Measurements from ENCODE around the gene CHD9NB.
"Not testable (repeated sequence)": the region's sequence is repeated elsewhere in the genome, so short reads cannot be mapped to it uniquely, and the experiment has no call there.

CHD9NB gene

GRCh38 chr16:53083119-53083518, 30.4 kb upstream of the CHD9NB start:
- no peak for DNase-seq (ENCODE audit: low read depth)

- DNase-seq (ENCODE audit: low read depth), result no peak
Observed at GRCh38 chr16:53082509-53082908, 29.8 kb upstream of the CHD9NB start.

GRCh38 chr16:53081686-53082407, 29.1 kb upstream of the CHD9NB start:
- DNase-seq (ENCODE audit: low read depth), result no peak

GRCh38 chr16:53081032-53081424, 28.3 kb upstream of the CHD9NB start:
- DNase-seq (ENCODE audit: low read depth), result no peak

- no peak for DNase-seq (ENCODE audit: low read depth)
Observed at GRCh38 chr16:53080345-53081031, 27.8 kb upstream of the CHD9NB start.

GRCh38 chr16:53078765-53079485, 26.2 kb upstream of the CHD9NB start:
- no peak for DNase-seq (ENCODE audit: low read depth)

- no peak for DNase-seq (ENCODE audit: low read depth)
Observed at GRCh38 chr16:53078247-53078646, 25.6 kb upstream of the CHD9NB start.

- not testable (repeated sequence) for DNase-seq (ENCODE audit: low read depth)
Observed at GRCh38 chr16:53075461-53075860, 22.8 kb upstream of the CHD9NB start.

GRCh38 chr16:53074296-53074695, 21.6 kb upstream of the CHD9NB start:
- DNase-seq (ENCODE audit: low read depth), result not testable (repeated sequence)

GRCh38 chr16:53073022-53073421, 20.3 kb upstream of the CHD9NB start:
- no peak for DNase-seq (ENCODE audit: low read depth)

GRCh38 chr16:53071748-53072301, 19.1 kb upstream of the CHD9NB start:
- DNase-seq (ENCODE audit: low read depth), result no peak

- no peak for DNase-seq (ENCODE audit: low read depth)
Observed at GRCh38 chr16:53069772-53070171, 17.1 kb upstream of the CHD9NB start.

- no peak for DNase-seq (ENCODE audit: low read depth)
Observed at GRCh38 chr16:53068423-53068833, 15.7 kb upstream of the CHD9NB start.

- no peak for DNase-seq (ENCODE audit: low read depth)
Observed at GRCh38 chr16:53067675-53068074, 15.0 kb upstream of the CHD9NB start.

GRCh38 chr16:53065461-53066061, 12.9 kb upstream of the CHD9NB start:
- no peak for DNase-seq (ENCODE audit: low read depth)

GRCh38 chr16:53064081-53064578, 11.4 kb upstream of the CHD9NB start:
- no peak for DNase-seq (ENCODE audit: low read depth)

- peak; percentile 16 for DNase-seq (ENCODE audit: low read depth)
Observed at GRCh38 chr16:53061701-53062159, 9.0 kb upstream of the CHD9NB start.

- DNase-seq (ENCODE audit: low read depth), result no peak
Observed at GRCh38 chr16:53061256-53061655, 8.6 kb upstream of the CHD9NB start.

GRCh38 chr16:53059672-53060071, 7.0 kb upstream of the CHD9NB start:
- DNase-seq (ENCODE audit: low read depth), result no peak

- no peak for DNase-seq (ENCODE audit: low read depth)
Observed at GRCh38 chr16:53058882-53059281, 6.2 kb upstream of the CHD9NB start.

GRCh38 chr16:53058441-53058840, 5.7 kb upstream of the CHD9NB start:
- no peak for DNase-seq (ENCODE audit: low read depth)

- no peak for DNase-seq (ENCODE audit: low read depth)
Observed at GRCh38 chr16:53057658-53058057, 5.0 kb upstream of the CHD9NB start.

Measured in activated T-cell treated with anti-CD3 and anti-CD28 coated beads for 48 hours (primary cell).